Stimulated activated CD8-positive, alpha-beta memory T cell treated with anti-CD3 and anti-CD28 coated beads, Interleukin-4, amount 100 ng/mL, for 48 hours (primary cell): Measurements from ENCODE around the gene PAFAH2.

Experiments
- DNase-seq: peaks from one replicate; pipeline ENCODE4 v3.0.0-alpha.2; 2020

Gene PAFAH2

DNA sequence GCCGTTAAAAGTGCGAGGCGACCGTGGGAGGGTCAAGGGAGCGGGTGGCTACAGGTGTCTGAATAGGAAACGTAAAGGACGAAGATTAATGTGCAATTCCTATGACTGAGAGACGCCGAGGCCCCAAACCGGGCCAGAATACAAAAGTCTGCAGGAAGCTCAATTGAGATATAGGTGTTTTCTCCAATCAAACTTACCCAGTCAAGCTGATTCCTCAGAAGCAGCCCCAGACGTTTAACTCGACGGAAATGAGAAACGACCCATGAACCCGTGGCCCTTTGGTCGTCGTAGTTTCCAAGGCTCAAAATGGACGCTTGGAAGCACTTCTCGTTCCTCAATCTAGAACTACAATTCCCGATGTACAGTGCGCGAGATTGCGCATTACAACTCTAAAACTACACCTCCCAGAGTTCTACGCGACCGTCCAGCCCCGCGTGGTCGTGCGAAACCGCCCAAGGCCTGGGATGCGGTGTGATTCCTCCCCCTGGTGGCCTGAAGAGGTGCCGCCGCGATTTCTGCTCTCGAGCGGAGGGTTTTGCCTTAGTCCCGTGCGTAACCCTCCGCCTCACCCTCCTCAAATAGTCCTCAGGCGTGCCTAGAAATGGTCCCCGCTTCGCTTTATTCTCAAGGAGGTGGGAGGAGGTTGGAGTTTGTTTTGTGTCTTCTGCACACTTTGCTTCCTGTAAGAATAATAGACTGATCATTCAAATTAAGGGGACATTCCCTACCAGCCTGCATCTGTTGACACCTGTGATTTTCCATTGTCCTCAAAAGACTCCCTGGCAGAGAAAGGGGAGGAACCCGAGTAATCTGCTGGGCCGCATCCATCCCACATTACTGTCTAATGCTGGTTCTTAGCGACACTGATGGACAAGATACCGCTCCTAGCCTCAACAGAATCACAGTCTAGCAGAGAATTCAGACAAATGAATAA, at the start of gene PAFAH2:
PAFAH2 (minus strand) TSS at position 236 of the 934 bp plus-strand sequence. CDS start 7,247 bp downstream, outside the sequence.
- peak; percentile 97 for DNase-seq

DNA sequence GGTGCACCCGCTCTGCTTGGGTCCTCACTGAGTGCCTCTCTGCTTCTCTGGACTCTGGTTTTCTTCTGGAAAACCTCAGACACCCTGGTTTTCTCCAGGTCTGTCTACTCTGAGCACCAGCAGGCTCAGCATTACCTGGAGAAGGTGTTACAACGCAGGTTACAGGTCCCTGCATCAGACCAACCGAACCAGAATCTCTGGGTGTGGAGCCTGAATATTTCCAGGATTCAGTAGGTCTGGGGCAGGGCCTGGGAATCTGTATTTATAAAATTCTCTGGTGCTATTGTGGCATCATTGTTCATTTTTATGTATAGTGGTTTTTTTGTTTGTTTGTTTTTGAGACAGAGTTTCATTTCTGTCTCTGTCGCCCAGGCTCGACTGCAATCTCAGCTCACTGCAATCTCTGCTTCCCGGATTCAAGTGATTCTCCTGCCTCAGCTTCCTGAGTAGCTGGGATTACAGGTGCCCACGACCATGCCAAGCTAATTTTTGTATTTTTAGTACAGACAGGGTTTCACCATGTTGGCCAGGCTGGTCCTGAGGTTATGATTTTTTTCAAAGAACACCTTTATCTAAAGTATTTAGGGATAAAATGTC, 49.5 kb upstream of the PAFAH2 start:
- DNase-seq: no peak

DNA sequence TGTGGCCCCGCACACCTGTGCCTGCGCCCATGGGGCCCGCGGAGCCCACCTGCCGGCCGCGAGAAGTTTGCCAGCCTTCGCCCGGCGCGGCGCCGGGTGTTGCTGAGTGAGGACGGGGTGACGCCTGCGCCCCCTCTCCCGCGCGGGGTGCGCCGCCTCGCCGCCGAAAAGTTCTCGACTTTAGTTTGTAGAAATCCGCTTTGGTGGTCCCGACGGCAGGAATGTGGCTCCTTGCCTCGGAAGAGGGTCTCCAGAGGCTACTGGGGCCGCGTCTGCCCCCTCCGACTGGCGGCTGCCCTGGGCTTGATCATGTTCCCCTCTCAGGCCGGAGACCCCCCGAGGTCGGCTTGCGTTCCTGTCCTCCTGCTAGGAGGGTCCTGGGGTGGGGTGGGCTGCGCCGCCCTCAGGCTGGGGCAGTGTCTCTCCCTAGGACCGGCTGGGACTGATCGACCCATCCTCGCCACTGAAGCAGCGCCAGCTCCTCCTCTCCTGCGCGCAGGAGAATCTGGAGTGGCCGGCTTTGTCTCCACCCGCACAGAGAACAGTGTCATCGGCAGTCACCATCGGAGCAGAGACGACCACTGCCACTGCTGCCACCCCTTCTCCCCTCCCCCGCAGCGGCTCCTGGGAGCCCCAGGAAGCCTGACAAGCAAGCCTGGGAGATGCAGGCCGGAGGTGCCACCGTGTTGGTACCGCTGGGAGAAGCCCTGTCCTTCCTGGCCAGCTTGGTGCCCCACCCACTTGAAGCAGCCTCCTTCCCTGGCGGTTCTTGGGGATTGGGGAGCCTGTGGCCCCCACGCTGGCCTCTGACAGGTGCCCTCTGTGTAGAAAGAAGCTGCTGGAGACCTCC, 48.6 kb upstream of the PAFAH2 start:
- no peak for DNase-seq

DNA sequence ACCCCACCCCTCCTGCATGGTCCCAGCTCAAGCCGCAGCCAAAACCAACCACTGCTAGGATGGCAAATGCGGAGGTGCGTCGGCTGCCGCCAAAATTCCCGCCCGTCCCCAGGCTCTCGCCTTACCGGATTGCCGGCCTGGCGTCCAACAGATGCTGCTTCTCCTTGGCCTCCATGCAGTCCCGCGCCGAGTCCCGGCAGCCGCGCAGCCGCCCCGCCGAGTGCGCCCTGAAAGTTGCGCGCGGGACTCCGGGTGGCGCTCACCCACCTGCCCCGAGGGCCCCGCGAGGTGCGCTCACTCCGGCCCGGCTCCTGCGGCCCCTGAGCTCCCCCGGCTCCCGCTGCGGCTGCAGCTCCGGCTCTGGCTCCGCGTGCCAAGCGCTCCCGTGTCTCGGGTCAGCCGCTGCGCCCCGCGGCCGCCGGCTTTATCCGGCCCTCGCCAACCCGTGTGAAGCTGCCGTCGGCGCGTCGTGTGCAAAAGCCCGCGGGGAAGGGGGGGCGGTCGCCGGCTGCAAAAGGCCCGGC, 47.9 kb upstream of the PAFAH2 start, which contains the start of gene SLC30A2:
SLC30A2 (minus strand) TSS at position 397 of the 524 bp plus-strand sequence; CDS start at position 175, 222 bp downstream.
- DNase-seq: no peak

DNA sequence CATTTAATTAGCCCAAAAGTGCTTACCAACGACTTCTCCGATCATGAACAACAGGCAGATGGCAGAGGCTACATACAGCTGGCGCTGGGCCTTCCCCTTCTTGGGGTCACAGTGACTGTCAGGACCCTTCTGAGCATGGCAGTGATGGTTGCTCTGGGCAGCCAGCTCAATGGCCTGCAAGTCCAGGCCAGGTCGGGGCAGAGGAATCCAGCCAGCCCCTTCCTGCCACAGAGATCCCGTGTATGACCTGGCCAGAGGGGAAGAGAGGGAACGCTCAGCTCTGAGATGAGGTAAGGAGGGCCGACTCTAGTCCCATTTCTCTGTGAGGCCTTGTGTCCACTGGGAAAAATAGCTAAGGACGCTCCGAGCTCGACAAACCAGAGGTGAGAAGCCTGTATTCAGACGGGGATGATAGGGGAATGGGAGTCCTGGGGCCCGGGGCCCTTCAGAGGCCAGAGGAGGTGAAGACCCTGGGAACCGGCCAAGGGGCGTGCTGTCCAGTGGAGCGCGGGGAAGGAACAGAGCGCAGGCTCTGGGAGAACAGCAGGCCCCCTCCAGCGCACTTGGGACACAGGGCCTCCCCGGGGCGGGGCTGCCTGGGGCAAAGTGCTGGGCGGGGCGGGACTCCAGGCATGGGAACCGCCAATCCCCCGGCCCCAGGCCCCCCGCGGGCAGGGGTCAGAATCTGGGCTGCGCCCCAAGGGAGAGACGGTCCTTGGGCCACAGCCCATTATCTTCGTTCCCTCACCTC, 47.3 kb upstream of the PAFAH2 start:
- no peak for DNase-seq

DNA sequence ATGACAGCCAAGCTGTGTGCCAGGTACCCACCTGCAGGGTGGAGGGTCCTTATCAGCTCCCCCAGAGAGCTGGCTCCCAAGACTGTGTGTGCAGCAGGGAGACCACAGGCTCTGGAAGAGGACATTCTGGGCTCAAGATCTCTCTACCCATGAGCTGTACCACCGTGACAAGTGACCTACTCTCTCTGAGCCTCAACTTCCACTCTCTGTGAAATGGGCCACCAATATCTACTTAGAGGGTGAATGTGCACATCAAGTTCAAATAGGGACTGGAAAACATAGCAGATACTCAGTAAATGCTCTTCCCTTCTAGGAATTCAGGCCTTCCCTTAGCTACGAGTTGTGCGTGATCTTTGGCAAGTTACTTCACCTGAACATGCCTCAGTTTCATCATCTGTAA, 46.6 kb upstream of the PAFAH2 start:
- no peak for DNase-seq

DNA sequence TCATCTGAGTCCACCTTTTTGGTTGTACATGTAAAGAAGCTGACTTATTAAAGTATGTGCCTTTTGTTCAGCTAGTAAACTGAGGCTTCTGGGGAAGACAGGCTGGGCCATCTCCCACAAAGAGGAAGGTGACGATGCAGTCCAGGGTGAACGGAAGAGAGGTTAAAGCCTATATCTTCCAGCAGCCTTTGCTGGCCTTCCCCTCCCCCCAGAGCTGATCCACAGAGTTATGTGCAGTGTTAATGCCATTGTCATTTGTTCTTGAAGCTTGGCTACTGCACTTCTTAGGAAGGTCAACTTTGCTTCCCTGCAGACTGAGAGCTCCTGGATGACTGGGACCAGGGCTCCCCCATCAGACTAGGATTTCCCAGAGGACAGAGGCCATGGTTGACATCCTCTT, 45.9 kb upstream of the PAFAH2 start:
- DNase-seq: no peak

DNA sequence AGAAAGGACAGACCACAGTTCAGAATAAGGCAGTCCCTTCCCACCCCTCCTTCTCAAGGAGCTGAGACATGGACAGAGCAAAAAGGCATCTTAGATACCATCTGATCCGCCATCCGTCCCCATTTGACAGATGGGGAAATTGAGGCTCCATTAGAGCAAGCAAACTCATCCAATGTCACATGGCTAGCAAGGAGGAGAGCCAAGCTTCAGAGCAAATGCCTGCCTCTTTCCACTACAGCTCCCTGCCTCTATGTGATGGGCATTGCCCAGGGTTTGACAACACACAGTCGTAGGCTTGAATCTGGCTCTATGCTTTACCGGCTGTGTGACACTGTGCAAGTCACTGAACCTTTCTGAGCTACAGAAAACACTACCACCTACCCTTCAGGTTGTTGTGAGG, 44.1 kb upstream of the PAFAH2 start:
- no peak for DNase-seq

DNA sequence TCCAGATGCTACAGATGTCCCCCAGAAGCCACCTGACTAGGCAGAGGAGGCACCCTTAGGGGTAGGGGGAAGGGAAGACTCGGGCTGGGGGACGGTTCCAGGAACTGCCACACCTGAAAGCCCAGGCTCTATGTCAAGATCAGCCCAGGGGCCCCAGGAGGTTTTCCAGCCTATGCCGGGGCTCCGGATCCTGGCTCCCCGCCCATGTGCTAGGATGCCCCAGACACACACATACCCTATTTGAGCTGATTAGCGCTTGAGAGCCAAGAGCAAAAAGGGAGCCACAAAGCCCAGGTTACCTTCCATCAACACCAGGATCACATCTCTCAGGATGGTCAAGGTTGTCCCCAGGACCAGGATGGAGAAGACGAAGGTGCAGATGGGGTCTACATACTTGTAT, 43.5 kb upstream of the PAFAH2 start:
- DNase-seq: no peak

DNA sequence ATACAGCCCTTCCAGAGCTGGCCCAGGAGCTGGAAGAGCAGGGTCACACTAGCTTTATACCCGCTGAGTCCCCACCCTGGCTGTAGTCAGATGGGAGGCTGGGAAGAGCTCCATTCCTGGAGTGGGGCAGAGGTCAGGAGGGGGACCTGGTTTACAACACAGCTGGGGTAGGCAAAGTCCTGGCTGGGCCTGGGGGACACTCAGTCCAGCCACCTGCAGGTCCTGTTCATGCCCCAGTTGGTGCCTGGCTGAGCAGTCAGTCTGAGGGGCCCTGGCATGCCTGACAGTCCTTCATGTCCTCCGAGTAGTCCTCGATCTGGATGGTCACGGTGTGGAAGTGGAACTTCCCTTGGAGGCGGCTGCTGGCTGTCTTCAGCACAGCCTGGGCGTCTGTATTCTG, 41.0 kb upstream of the PAFAH2 start:
- no peak for DNase-seq

DNA sequence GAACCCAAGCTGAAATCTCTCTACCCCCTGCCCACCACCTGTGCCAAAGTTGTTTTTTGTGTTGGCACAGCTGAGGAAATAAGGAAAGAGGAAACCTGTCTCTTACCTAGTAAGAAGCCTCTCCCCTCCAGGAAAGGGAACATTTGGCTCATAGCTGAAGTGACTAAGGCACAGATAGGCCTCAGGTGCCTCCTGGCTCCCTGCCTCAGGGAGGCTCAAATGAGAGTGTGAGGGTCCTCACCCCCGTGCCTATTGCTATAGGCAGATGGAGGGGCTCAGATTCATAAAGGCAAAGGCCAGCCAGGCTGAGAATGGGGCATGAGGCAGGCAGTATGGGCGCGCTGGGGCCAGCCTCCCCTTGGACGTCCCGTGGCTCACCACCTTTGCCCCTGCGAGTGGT, 40.6 kb upstream of the PAFAH2 start:
- DNase-seq: no peak

DNA sequence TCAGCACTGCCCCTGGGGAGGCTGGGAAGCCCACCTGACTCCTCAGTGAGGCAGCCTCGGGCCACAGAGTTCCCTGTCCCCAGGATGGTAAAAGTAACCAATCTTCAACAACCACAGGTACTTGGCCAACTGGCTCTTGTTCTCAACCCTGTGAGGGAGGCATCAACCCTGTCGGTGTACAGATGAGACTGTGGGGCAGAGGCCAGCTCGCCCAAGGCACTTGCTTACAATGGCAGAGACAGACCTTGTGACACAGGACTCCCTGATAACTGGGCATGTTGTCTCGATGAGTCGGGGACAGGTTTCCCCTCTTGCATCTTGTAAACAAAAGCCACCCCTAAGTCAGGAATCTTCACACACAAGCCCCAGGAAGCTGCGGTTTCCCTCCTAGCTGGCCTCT, 40.0 kb upstream of the PAFAH2 start:
- no peak for DNase-seq

DNA sequence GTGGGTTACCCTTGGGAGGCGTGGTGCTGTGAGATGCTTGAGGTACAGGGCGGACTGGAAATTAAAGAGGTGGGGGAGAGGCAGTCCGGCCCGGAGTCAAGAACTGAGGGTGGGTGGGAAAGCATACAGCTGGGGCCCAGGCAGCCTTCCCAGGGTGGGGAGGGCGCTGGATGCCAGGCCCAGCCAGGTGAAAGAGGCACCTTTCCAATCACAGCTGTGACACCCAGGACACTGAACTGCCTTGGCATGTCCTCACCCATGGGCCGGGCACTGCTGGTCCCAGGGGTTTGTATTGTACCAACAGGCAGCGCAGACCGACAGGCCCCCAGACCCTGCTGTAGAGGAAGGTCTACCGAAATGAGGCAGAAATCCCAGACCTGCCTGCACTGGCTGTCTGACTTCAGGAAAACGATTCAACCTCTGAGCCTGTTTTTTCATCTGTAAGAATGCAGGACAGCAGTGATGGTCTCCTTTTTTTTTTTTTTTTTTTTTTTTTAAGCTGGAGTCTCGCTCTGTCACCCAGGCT, 39.0 kb upstream of the PAFAH2 start:
- DNase-seq: no peak

DNA sequence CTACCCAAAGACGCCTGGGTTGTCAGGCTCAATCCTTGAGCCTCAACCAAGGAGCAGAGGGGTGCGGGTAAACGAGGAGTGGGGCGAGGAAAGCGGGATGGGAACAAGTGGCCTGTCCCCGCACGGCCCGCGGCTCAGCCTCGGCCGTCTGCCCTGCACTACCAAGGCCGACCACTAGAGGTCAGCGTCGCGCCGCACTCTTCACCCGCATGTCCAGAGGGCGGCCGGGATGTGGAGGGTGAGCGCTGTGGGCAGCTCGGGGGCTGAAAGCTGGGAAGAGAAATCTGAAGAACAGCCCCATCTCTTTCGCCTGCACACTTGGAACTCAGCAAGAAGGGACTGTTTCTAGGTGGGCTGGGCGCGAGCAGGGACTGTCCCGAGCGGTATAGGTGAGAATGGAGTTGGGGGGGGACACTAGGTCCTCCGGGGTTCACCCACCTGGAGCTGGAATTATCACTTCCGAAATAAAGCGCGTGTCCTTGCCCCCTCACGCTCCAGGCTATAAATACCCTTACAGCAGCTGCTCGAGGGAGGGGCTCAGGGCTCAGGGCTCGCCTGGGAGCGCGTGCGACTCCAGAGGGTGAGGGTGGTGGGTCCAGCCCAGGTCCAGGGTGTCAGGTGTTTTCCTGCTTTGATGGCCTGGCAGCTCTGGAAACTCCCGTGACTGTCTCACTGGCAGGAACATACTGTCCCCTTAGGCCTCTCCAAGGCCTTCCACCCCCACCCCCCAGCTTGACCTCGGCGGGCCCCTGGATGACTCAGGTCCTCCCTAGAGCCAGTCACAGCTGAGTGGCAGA, 38.3 kb upstream of the PAFAH2 start:
- peak; percentile 92 for DNase-seq

DNA sequence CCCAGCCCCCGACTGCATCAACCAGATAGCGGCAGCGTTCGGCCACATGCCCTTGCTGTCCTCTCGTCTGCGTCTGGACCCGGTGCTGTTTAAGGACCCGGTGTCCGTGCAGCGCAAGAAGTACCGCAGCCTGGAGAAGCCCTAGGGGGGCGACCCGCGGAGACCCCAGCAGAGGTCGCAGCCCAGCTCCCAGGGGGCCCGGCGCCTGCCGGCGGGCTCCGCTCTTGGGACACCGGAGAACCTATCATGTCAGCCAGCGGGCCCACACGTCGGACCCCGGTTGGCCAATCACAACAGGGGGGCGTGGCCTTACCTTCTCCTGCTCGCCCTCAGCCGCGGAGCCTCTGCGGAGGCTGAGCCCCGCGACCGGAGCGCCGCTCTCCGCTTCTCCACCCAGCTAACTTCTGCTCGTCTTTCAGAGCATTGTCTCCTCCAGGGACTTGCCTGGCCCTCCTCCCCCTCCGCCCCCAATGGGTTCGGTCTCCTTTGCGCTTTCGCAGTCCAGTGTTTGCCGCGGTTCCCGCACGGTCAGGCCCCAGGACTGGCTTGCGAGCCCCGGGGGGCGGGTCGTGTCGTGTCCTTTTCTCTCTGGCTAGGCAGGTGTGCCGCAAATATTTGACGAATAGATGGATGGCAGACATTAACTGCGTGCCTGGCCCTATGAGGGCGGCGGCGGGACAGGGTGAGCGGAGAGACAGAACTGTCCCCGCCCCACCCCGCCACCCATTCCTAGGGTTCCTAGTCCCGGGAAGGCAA, 37.5 kb upstream of the PAFAH2 start:
- DNase-seq: peak; percentile 94

DNA sequence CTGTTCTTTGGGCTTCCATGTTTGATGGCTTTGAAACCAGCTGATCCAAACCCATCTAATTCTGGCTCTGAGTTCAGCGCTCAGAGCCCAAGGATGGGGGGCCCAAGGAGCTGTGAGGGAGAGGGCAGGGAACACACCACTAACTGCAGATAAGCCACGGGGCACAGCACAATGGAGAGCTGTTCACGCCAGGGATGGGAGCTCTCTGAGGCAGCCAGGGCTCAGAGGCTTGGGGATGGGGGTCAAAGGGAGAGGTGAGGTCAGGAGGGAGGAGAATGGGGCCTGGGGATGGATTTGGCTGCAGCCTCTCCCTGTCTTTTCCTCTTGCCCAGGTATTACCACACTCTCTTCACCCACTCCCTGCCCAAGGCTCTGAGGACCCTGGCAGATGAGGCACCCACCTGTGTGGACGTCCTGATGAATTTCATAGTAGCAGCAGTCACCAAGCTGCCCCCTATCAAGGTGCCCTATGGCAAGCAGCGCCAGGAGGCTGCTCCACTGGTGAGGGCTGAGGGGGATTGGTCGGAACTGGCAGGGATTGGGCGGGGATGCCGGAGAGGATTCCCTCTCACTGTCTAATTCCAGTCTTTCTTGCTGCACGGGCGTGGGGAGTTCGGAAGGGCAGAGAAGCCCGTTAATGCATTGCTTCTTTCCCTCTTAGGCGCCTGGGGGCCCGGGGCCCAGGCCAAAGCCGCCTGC, 36.8 kb upstream of the PAFAH2 start:
- DNase-seq: no peak

DNA sequence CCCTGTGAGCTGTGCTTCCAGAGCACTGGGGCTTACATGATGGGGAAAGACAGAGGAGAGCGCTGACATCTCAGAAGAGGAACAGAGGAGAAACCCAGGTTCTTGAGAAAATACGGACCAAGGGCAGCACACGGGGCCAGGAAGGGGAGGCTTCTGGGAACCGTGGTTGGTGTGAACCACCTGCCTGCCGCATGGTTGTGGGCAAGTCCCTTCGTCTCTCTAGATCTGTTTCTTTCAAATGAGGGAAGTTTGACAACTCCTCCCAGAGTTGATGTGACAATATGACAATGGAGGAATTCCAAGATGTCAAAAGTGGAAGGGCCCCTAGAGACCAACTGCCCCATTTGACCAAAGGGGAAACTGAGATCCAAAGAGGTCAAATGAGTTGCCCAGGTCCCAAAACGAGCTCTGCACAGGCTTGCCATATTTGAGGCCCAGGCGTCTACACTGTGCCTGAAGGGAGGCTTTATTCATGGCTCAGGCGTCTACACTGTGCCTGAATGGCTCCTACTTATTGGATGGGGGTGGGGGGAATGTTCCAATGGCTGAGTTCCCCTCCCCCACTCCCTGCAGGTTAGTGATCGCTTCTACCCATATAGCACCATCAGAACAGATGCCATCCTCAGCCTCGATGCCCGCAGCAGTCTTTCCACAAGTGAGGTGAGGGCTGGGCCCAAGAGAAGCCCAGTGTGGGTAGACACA, 34.9 kb upstream of the PAFAH2 start:
- no peak for DNase-seq

DNA sequence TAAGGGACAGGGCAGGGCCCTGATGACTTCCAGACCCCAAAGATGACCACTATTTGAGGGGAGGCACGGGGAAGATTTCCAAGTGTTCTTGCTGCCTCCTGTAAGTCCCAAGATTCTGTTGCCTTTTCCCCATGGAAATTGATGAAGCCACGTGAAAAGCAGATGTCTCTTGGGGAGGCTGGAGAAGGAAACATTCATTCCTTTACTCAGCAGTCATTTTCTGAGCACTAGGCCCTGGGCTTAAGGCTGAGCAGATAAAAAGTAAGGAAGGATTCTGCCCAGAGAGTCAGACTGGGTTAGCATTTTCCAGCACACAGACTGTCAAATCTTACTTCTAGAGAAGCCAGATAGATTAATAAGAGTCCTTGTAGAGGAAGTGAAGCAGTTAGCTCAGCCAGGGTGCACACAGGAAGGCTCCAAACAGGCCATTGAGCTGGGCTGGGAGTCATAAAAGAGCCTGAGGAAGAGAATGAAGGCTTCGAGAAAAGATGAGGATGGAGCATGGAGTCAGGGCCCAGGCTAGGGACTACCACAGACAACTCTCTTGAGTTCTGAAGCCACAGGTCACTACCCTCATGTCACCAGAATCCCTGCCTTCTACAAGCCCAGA, 33.9 kb upstream of the PAFAH2 start:
- no peak for DNase-seq

DNA sequence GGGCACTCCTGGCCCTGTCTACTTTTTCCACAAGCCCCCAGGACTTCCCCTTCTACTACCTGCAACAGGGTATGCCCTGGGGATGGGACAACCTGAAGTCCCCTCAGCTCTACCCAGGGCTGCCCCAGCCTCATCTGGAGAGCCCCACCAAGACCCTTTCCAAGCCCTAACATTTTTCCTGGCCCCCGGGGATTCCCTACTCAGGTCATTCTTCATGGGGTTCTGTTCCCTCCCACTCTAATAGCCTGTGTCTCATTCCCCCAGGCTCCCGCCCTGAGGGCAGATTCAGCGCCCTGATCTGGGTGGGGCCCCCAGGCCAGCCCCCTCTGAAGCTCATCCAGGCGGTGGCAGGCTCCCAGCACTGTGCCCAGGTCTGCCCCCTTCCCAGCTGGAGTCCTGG, 33.3 kb upstream of the PAFAH2 start:
- no peak for DNase-seq
